Astrocyte (in vitro differentiated cells and primary cell): Measurements from ENCODE around the gene PREX1. TPM values are rescaled to one million over a fixed set of nuclear protein-coding genes. Genes with fewer than 3 reads are reported as not detected.

Source experiments
- DNase-seq: peaks from one replicate; pipeline ENCODE4 v3.0.0-alpha.2; 2010; ENCODE audit warnings: low read depth
- FAIRE-seq: peaks from 2 replicates; lab custom pipeline; 2011; peaks lifted over from hg19 to GRCh38; lab: Jason Lieb, UNC
- H2AFZ ChIP-seq: 2 replicates; pipeline ENCODE4 v1.6.0; 2012; ENCODE audit warnings: low read depth, low read length, inconsistent platforms
- H3K27ac ChIP-seq: 2 replicates; pipeline ENCODE4 v1.5.1; 2011; ENCODE audit warnings: low read depth, low read length, inconsistent platforms
- H3K27me3 ChIP-seq: 2 replicates; pipeline ENCODE4 v1.6.0; 2011; ENCODE audit warnings: low read length, inconsistent platforms; ENCODE audit not compliant: insufficient read depth
- H3K36me3 ChIP-seq: 2 replicates; pipeline ENCODE4 v1.5.1; 2011; ENCODE audit warnings: low read length, inconsistent platforms; ENCODE audit not compliant: insufficient read depth
- H3K4me1 ChIP-seq: 2 replicates; pipeline ENCODE4 v1.5.1; 2011; ENCODE audit warnings: low read length, inconsistent platforms; ENCODE audit not compliant: insufficient read depth
- H3K4me2 ChIP-seq: 2 replicates; pipeline ENCODE4 v1.6.0; 2012; ENCODE audit warnings: low read length, inconsistent platforms
- H3K4me3 ChIP-seq: 2 replicates; pipeline ENCODE4 v1.5.1; 2011; ENCODE audit warnings: low read depth, mild to moderate bottlenecking, low read length, inconsistent platforms; ENCODE audit not compliant: insufficient read depth
- H3K79me2 ChIP-seq: 2 replicates; pipeline ENCODE4 v1.6.0; 2012; ENCODE audit warnings: mild to moderate bottlenecking, low read length, inconsistent platforms; ENCODE audit not compliant: insufficient read depth
- H3K9ac ChIP-seq: 2 replicates; pipeline ENCODE4 v1.6.0; 2012; ENCODE audit warnings: mild to moderate bottlenecking, low read length, inconsistent platforms
- H3K9me3 ChIP-seq: 2 replicates; pipeline ENCODE4 v1.5.1; 2012; ENCODE audit warnings: low read depth, mild to moderate bottlenecking, low read length, inconsistent platforms; ENCODE audit not compliant: insufficient read depth
- H4K20me1 ChIP-seq: 2 replicates; pipeline ENCODE4 v1.6.0; 2012; ENCODE audit warnings: low read length, inconsistent platforms; ENCODE audit not compliant: insufficient read depth
- H3K27ac Mint-ChIP-seq: one replicate; pipeline ENCODE4 v1.8.0; 2021; ENCODE audit warnings: mild to moderate bottlenecking, mixed read lengths; ENCODE audit not compliant: unreplicated experiment
- H3K27me3 Mint-ChIP-seq: one replicate; pipeline ENCODE4 v1.8.0; 2021; ENCODE audit warnings: low read depth, mixed read lengths; ENCODE audit not compliant: unreplicated experiment
- H3K36me3 Mint-ChIP-seq: one replicate; pipeline ENCODE4 v1.8.0; 2021; ENCODE audit warnings: low read depth, mixed read lengths; ENCODE audit not compliant: unreplicated experiment
- H3K4me1 Mint-ChIP-seq: one replicate; pipeline ENCODE4 v1.8.0; 2021; ENCODE audit warnings: low read depth, mixed read lengths; ENCODE audit not compliant: unreplicated experiment
- H3K4me3 Mint-ChIP-seq: one replicate; pipeline ENCODE4 v1.8.0; 2021; ENCODE audit warnings: mild to moderate bottlenecking, moderate library complexity, mixed read lengths; ENCODE audit not compliant: unreplicated experiment
- H3K9me3 Mint-ChIP-seq: one replicate; pipeline ENCODE4 v1.8.0; 2021; ENCODE audit warnings: mild to moderate bottlenecking, mixed read lengths; ENCODE audit not compliant: unreplicated experiment
- CTCF ChIP-seq: IDR thresholded peaks from 2 replicates; pipeline ENCODE4 v1.5.1; 2011; ENCODE audit warnings: low read depth, mild to moderate bottlenecking, inconsistent platforms, low read length, moderate library complexity; ENCODE audit not compliant: insufficient read depth
- EZH2 ChIP-seq: IDR thresholded peaks from 2 replicates; pipeline ENCODE4 v1.6.1; 2012; ENCODE audit warnings: mild to moderate bottlenecking, low read length, inconsistent platforms; ENCODE audit not compliant: insufficient read depth
- total RNA-seq: library from RNA; stranded (reverse); gene quantifications from 2 replicates; pipeline ENCODE4 v1.2.1, GENCODE V29; 2021

Gene PREX1
- total RNA-seq, 1 donor from 2014 or later = 3.5 TPM

GRCh38 chr20:48574383-48574782, 253.4 kb downstream of the PREX1 start:
- H4K20me1 ChIP-seq = no peaks in the 10 kb centered on the region
- DNase-seq (no peak), FAIRE-seq (no peak)
- no peaks in the 10 kb centered on the region for H3K36me3 ChIP-seq
- Mint-ChIP-seq H3K36me3 (no peaks in the 10 kb centered on the region), H3K27ac (no peak overlapping the region), H3K9me3 (no peaks in the 10 kb centered on the region), H3K27me3 (peaks cover 28% of the 10 kb centered on the region), H3K4me1 (peaks cover 3% of the 10 kb centered on the region), H3K4me3 (no peak overlapping the region)
- H3K9me3 ChIP-seq = no peaks in the 10 kb centered on the region
- no peak overlapping the region for H3K9ac ChIP-seq
- H3K27me3 ChIP-seq = no peaks in the 10 kb centered on the region
- TF ChIP-seq CTCF (no peak), EZH2 (no peak)
- no peaks in the 10 kb centered on the region for H3K4me1 ChIP-seq
- H3K79me2 ChIP-seq = no peaks in the 10 kb centered on the region
- H3K4me3 ChIP-seq = no peak overlapping the region
- H2AFZ ChIP-seq = no peak overlapping the region
- no peak overlapping the region for H3K4me2 ChIP-seq
- no peak overlapping the region for H3K27ac ChIP-seq

Other genes starting within 250 kb of the PREX1 start
- 23.8 and 28.2 TPM in 2 replicates for gene ARFGEF2, start 93.7 kb upstream of the PREX1 start, total RNA-seq
- gene CSE1L, start 218.3 kb upstream of the PREX1 start, total RNA-seq = 56.6 and 64.1 TPM in 2 replicates